ENCODE data around the gene SERPINB10.

SERPINB10 gene

GRCh38 chr18:63890237-63890949 lies 17.4 kb upstream of the SERPINB10 start:
- DNase-seq (ENCODE audit: low read depth, low spot score) = no peak

GRCh38 chr18:63890950-63891304 lies 16.8 kb upstream of the SERPINB10 start:
- no peak overlapping the region for H3K4me3 ChIP-seq (ENCODE audit: low read depth, low read length)

More at GRCh38 chr18:63890237-63890949, 17.4 kb upstream of the SERPINB10 start:
- TF ChIP-seq, protein P1, sequence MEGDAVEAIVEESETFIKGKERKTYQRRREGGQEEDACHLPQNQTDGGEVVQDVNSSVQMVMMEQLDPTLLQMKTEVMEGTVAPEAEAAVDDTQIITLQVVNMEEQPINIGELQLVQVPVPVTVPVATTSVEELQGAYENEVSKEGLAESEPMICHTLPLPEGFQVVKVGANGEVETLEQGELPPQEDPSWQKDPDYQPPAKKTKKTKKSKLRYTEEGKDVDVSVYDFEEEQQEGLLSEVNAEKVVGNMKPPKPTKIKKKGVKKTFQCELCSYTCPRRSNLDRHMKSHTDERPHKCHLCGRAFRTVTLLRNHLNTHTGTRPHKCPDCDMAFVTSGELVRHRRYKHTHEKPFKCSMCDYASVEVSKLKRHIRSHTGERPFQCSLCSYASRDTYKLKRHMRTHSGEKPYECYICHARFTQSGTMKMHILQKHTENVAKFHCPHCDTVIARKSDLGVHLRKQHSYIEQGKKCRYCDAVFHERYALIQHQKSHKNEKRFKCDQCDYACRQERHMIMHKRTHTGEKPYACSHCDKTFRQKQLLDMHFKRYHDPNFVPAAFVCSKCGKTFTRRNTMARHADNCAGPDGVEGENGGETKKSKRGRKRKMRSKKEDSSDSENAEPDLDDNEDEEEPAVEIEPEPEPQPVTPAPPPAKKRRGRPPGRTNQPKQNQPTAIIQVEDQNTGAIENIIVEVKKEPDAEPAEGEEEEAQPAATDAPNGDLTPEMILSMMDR (IDR thresholded peaks at IDR 0.05; ENCODE audit: low read depth, low read length) = no peak
- no peak overlapping the region for H3K4me3 ChIP-seq (ENCODE audit: low read depth, low read length)
- in situ Hi-C loops (cut with HindIII; ENCODE audit: low sequenced_read_pairs) = no loop called here

DNA sequence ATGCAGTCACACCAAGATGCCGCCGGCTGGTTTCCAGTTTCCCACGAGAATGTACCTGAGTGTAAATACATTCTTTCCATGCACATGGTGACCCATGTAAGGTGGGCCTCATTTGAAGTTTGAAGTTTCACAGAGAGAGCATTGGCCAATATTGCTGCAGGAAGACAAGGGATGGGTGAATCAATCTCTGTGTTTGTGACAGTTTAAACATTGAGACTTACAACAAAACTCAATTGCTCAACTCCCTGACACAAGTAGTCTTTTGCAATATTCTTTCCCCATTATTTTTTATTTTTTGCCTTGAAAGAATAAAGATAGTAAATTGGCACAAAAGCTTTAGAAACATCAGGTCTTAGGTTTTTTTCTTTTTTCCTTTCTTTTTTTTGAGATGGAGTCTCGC lies 15.2 kb upstream of the SERPINB10 start:
- H3K4me3 ChIP-seq (ENCODE audit: low read depth, low read length) = no peak overlapping the region
- in situ Hi-C loops (cut with HindIII; ENCODE audit: low sequenced_read_pairs) = no loop called here
- TF ChIP-seq, protein P1 (IDR thresholded peaks at IDR 0.05; ENCODE audit: low read depth, low read length) = no peak
- no peak for DNase-seq (ENCODE audit: low read depth, low spot score)

More at GRCh38 chr18:63890950-63891304, 16.8 kb upstream of the SERPINB10 start:
- TF ChIP-seq, protein P1 (IDR thresholded peaks at IDR 0.05; ENCODE audit: low read depth, low read length) = no peak
- DNase-seq (ENCODE audit: low read depth, low spot score) = peak; percentile 13
- in situ Hi-C loops (cut with HindIII; ENCODE audit: low sequenced_read_pairs) = no loop called here

- TF ChIP-seq, protein P1 (IDR thresholded peaks at IDR 0.05; ENCODE audit: low read depth, low read length) = no peak
- no peak for DNase-seq (ENCODE audit: low read depth, low spot score)
- H3K4me3 ChIP-seq (ENCODE audit: low read depth, low read length) = no peak overlapping the region
- in situ Hi-C loops (cut with HindIII; ENCODE audit: low sequenced_read_pairs) = no loop called here
Measured at GRCh38 chr18:63894106-63894772, 13.5 kb upstream of the SERPINB10 start.

GRCh38 chr18:63895190-63895589 lies 12.6 kb upstream of the SERPINB10 start:
- H3K4me3 ChIP-seq (ENCODE audit: low read depth, low read length) = no peak overlapping the region
- in situ Hi-C loops (cut with HindIII; ENCODE audit: low sequenced_read_pairs) = no loop called here
- DNase-seq (ENCODE audit: low read depth, low spot score) = no peak
- TF ChIP-seq, protein P1 (IDR thresholded peaks at IDR 0.05; ENCODE audit: low read depth, low read length) = no peak

DNA sequence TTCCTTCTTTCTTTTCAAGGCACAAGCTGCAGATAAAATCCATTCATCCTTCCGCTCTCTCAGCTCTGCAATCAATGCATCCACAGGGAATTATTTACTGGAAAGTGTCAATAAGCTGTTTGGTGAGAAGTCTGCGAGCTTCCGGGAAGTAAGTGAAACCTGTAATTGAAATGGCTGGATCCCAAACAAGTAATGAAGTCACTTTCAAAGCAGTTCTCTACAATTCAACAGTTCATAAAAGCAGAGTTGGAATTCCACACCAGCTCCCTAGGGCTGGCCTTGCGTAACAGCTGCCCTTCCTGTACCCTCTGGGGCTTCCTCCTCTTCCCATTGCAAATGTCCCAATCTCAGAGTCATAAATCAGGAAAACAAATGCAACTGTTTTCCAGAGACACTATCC lies 10.7 kb upstream of the SERPINB10 start:
- TF ChIP-seq, protein P1 (IDR thresholded peaks at IDR 0.05; ENCODE audit: low read depth, low read length) = no peak
- H3K4me3 ChIP-seq (ENCODE audit: low read depth, low read length) = no peak overlapping the region
- no peak for DNase-seq (ENCODE audit: low read depth, low spot score)
- in situ Hi-C loops (cut with HindIII; ENCODE audit: low sequenced_read_pairs) = no loop called here
